Measurements from ENCODE around the gene TMEM54.

The TMEM54 gene

GRCh38 chr1:32885676-32886003, 15.5 kb downstream of the TMEM54 start:
- H3K9me3 ChIP-seq (ENCODE audit: control insufficient read depth, low read length) = no peaks in the 10 kb centered on the region
- no peak overlapping the region for H3K9ac ChIP-seq (ENCODE audit: low read length)
- H3K4me3 ChIP-seq (ENCODE audit: low read length) = no peak overlapping the region
- peaks cover 54% of the 10 kb centered on the region for H3K27me3 ChIP-seq (replicated peaks; ENCODE audit: control insufficient read depth, insufficient read depth, low read length)
- H3K36me3 ChIP-seq (ENCODE audit: control insufficient read depth, insufficient read depth, low read length, severe bottlenecking) = no peaks in the 10 kb centered on the region
- no peak for DNase-seq (ENCODE audit: low read depth)
- H3K4me1 ChIP-seq (ENCODE audit: control insufficient read depth, insufficient read depth, low read length) = no peaks in the 10 kb centered on the region

- H3K4me3 ChIP-seq (ENCODE audit: low read length) = no peak overlapping the region
- peaks cover 54% of the 10 kb centered on the region for H3K27me3 ChIP-seq (replicated peaks; ENCODE audit: control insufficient read depth, insufficient read depth, low read length)
These were observed 16.5 kb downstream of the TMEM54 start for GRCh38 chr1:32884726-32885125.

GRCh38 chr1:32884032-32884372, 17.2 kb downstream of the TMEM54 start:
- Histone ChIP-seq H3K4me3 (ENCODE audit: low read length) (no peak overlapping the region), H3K36me3 (ENCODE audit: control insufficient read depth, insufficient read depth, low read length, severe bottlenecking) (no peaks in the 10 kb centered on the region), H3K9me3 (ENCODE audit: control insufficient read depth, low read length) (no peaks in the 10 kb centered on the region), H3K4me1 (ENCODE audit: control insufficient read depth, insufficient read depth, low read length) (no peaks in the 10 kb centered on the region), H3K9ac (ENCODE audit: low read length) (no peak overlapping the region), H3K27me3 (replicated peaks; ENCODE audit: control insufficient read depth, insufficient read depth, low read length) (peaks cover 55% of the 10 kb centered on the region)
- DNase-seq (ENCODE audit: low read depth) = no peak

More at GRCh38 chr1:32884726-32885125, 16.5 kb downstream of the TMEM54 start:
- H3K4me1 ChIP-seq (ENCODE audit: control insufficient read depth, insufficient read depth, low read length) = no peaks in the 10 kb centered on the region
- no peak for DNase-seq (ENCODE audit: low read depth)
- H3K9me3 ChIP-seq (ENCODE audit: control insufficient read depth, low read length) = no peaks in the 10 kb centered on the region
- H3K36me3 ChIP-seq (ENCODE audit: control insufficient read depth, insufficient read depth, low read length, severe bottlenecking) = no peaks in the 10 kb centered on the region
- no peak overlapping the region for H3K9ac ChIP-seq (ENCODE audit: low read length)

GRCh38 chr1:32883338-32884031, 17.7 kb downstream of the TMEM54 start:
- H3K27me3 ChIP-seq (replicated peaks; ENCODE audit: control insufficient read depth, insufficient read depth, low read length) = peaks cover 59% of the 10 kb centered on the region
- H3K9me3 ChIP-seq (ENCODE audit: control insufficient read depth, low read length) = no peaks in the 10 kb centered on the region
- no peak overlapping the region for H3K9ac ChIP-seq (ENCODE audit: low read length)
- no peak overlapping the region for H3K4me3 ChIP-seq (ENCODE audit: low read length)
- no peaks in the 10 kb centered on the region for H3K4me1 ChIP-seq (ENCODE audit: control insufficient read depth, insufficient read depth, low read length)
- no peak for DNase-seq (ENCODE audit: low read depth)
- no peaks in the 10 kb centered on the region for H3K36me3 ChIP-seq (ENCODE audit: control insufficient read depth, insufficient read depth, low read length, severe bottlenecking)

- Histone ChIP-seq H3K9me3 (ENCODE audit: control insufficient read depth, low read length) (no peaks in the 10 kb centered on the region), H3K36me3 (ENCODE audit: control insufficient read depth, insufficient read depth, low read length, severe bottlenecking) (no peaks in the 10 kb centered on the region), H3K9ac (ENCODE audit: low read length) (no peak overlapping the region), H3K4me1 (ENCODE audit: control insufficient read depth, insufficient read depth, low read length) (no peaks in the 10 kb centered on the region), H3K27me3 (replicated peaks; ENCODE audit: control insufficient read depth, insufficient read depth, low read length) (peaks cover 54% of the 10 kb centered on the region), H3K4me3 (ENCODE audit: low read length) (no peak overlapping the region)
- DNase-seq (ENCODE audit: low read depth) = no peak
These were observed 19.0 kb downstream of the TMEM54 start for GRCh38 chr1:32881871-32882850.

- H3K4me3 ChIP-seq (ENCODE audit: low read length) = no peak overlapping the region
- H3K9me3 ChIP-seq (ENCODE audit: control insufficient read depth, low read length) = no peaks in the 10 kb centered on the region
- no peaks in the 10 kb centered on the region for H3K36me3 ChIP-seq (ENCODE audit: control insufficient read depth, insufficient read depth, low read length, severe bottlenecking)
- no peak for DNase-seq (ENCODE audit: low read depth)
- no peak overlapping the region for H3K9ac ChIP-seq (ENCODE audit: low read length)
- peaks cover 50% of the 10 kb centered on the region for H3K27me3 ChIP-seq (replicated peaks; ENCODE audit: control insufficient read depth, insufficient read depth, low read length)
- no peaks in the 10 kb centered on the region for H3K4me1 ChIP-seq (ENCODE audit: control insufficient read depth, insufficient read depth, low read length)
These were observed 19.9 kb downstream of the TMEM54 start for GRCh38 chr1:32881291-32881690.

GRCh38 chr1:32878637-32879041, 22.6 kb downstream of the TMEM54 start:
- DNase-seq (ENCODE audit: low read depth) = no peak
- Histone ChIP-seq H3K4me1 (ENCODE audit: control insufficient read depth, insufficient read depth, low read length) (no peaks in the 10 kb centered on the region), H3K27me3 (replicated peaks; ENCODE audit: control insufficient read depth, insufficient read depth, low read length) (peaks cover 29% of the 10 kb centered on the region), H3K36me3 (ENCODE audit: control insufficient read depth, insufficient read depth, low read length, severe bottlenecking) (no peaks in the 10 kb centered on the region), H3K9ac (ENCODE audit: low read length) (no peak overlapping the region), H3K9me3 (ENCODE audit: control insufficient read depth, low read length) (no peaks in the 10 kb centered on the region), H3K4me3 (ENCODE audit: low read length) (no peak overlapping the region)

GRCh38 chr1:32878183-32878582, 23.0 kb downstream of the TMEM54 start:
- no peaks in the 10 kb centered on the region for H3K4me1 ChIP-seq (ENCODE audit: control insufficient read depth, insufficient read depth, low read length)
- no peak overlapping the region for H3K4me3 ChIP-seq (ENCODE audit: low read length)
- H3K9ac ChIP-seq (ENCODE audit: low read length) = no peak overlapping the region
- H3K27me3 ChIP-seq (replicated peaks; ENCODE audit: control insufficient read depth, insufficient read depth, low read length) = peaks cover 25% of the 10 kb centered on the region
- no peaks in the 10 kb centered on the region for H3K36me3 ChIP-seq (ENCODE audit: control insufficient read depth, insufficient read depth, low read length, severe bottlenecking)
- H3K9me3 ChIP-seq (ENCODE audit: control insufficient read depth, low read length) = no peaks in the 10 kb centered on the region
- no peak for DNase-seq (ENCODE audit: low read depth)

- Histone ChIP-seq H3K27me3 (replicated peaks; ENCODE audit: control insufficient read depth, insufficient read depth, low read length) (peaks cover 24% of the 10 kb centered on the region), H3K4me3 (ENCODE audit: low read length) (no peak overlapping the region), H3K36me3 (ENCODE audit: control insufficient read depth, insufficient read depth, low read length, severe bottlenecking) (no peaks in the 10 kb centered on the region), H3K4me1 (ENCODE audit: control insufficient read depth, insufficient read depth, low read length) (no peaks in the 10 kb centered on the region), H3K9me3 (ENCODE audit: control insufficient read depth, low read length) (no peaks in the 10 kb centered on the region), H3K9ac (ENCODE audit: low read length) (no peak overlapping the region)
- no peak for DNase-seq (ENCODE audit: low read depth)
These were observed 23.7 kb downstream of the TMEM54 start for GRCh38 chr1:32877211-32878110.

GRCh38 chr1:32876341-32877210, 24.6 kb downstream of the TMEM54 start:
- peak; percentile 64 for DNase-seq (ENCODE audit: low read depth)
- H3K4me1 ChIP-seq (ENCODE audit: control insufficient read depth, insufficient read depth, low read length) = no peaks in the 10 kb centered on the region

More at GRCh38 chr1:32876341-32877210, 24.6 kb downstream of the TMEM54 start:
- no peaks in the 10 kb centered on the region for H3K9me3 ChIP-seq (ENCODE audit: control insufficient read depth, low read length)
- no peaks in the 10 kb centered on the region for H3K36me3 ChIP-seq (ENCODE audit: control insufficient read depth, insufficient read depth, low read length, severe bottlenecking)
- peaks cover 20% of the 10 kb centered on the region for H3K27me3 ChIP-seq (replicated peaks; ENCODE audit: control insufficient read depth, insufficient read depth, low read length)
- no peak overlapping the region for H3K9ac ChIP-seq (ENCODE audit: low read length)
- H3K4me3 ChIP-seq (ENCODE audit: low read length) = no peak overlapping the region

All from adipocyte (in vitro differentiated cells).